Measurements from ENCODE around the gene TTC33. TPM values are rescaled to one million over a fixed set of nuclear protein-coding genes. Genes with fewer than 3 reads are reported as not detected.

Gene TTC33
- total RNA-seq, 1 donor = 18.6 TPM

GRCh38 chr5:40757400-40757799, 1.6 kb upstream of the TTC33 start:
- H3K4me3 ChIP-seq (ENCODE audit: low read depth, low read length) = no peak overlapping the region
- no peak for TF ChIP-seq CTCF (IDR thresholded peaks at IDR 0.05; ENCODE audit: insufficient read depth, low read depth, low read length)
- no peak for DNase-seq (ENCODE audit: low read depth)

- H3K4me3 ChIP-seq (ENCODE audit: low read depth, low read length) = peak overlapping the region; percentile 91
- TF ChIP-seq CTCF (IDR thresholded peaks at IDR 0.05; ENCODE audit: insufficient read depth, low read depth, low read length) = peak; percentile 70
- peak; percentile 79 for DNase-seq (ENCODE audit: low read depth)
Measured at GRCh38 chr5:40755093-40755406, 711 bp downstream of the TTC33 start.

- TF ChIP-seq CTCF (IDR thresholded peaks at IDR 0.05; ENCODE audit: insufficient read depth, low read depth, low read length) = no peak
- DNase-seq (ENCODE audit: low read depth) = peak; percentile 58
- peak overlapping the region; percentile 91 for H3K4me3 ChIP-seq (ENCODE audit: low read depth, low read length)
Measured at GRCh38 chr5:40754381-40755092, 1.2 kb downstream of the TTC33 start.

DNA sequence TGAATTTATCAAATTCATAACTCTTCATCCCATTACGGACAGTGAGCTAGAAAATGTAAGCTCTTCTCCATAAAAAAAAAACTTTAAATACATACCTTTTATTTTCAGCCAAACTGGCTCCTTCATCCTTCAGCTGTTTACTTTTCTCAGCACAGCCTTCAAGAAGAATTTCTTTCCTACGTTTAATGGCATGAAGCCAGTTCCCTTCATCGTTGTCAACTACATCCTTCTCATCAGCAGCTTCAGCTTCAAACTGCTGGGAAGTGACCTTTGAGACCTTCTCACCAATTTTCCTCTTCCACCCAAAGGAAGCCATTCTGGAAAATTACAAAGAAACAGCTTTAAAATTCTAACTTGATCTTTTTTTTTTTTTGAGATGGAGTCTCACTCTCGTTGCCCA, 9.1 kb downstream of the TTC33 start:
- no peak for DNase-seq (ENCODE audit: low read depth)

GRCh38 chr5:40743771-40744170, 12.0 kb downstream of the TTC33 start:
- no peak for DNase-seq (ENCODE audit: low read depth)
- H3K4me3 ChIP-seq (ENCODE audit: low read depth, low read length) = no peak overlapping the region
- TF ChIP-seq CTCF (IDR thresholded peaks at IDR 0.05; ENCODE audit: insufficient read depth, low read depth, low read length) = no peak

More for the DNA sequence above, 9.1 kb downstream of the TTC33 start:
- no peak overlapping the region for H3K4me3 ChIP-seq (ENCODE audit: low read depth, low read length)
- TF ChIP-seq CTCF (IDR thresholded peaks at IDR 0.05; ENCODE audit: insufficient read depth, low read depth, low read length) = no peak

- H3K4me3 ChIP-seq (ENCODE audit: low read depth, low read length) = no peak overlapping the region
- no peak for TF ChIP-seq CTCF (IDR thresholded peaks at IDR 0.05; ENCODE audit: insufficient read depth, low read depth, low read length)
- no peak for DNase-seq (ENCODE audit: low read depth)
Measured at GRCh38 chr5:40738502-40738901, 17.3 kb downstream of the TTC33 start.

Measured in fibroblast of villous mesenchyme (primary cell).